GM18505 (cell line): ENCODE results near the gene ING3.

ENCODE experiments used
- ATAC-seq: cut with Tn5 transposase; IDR thresholded peaks from one replicate; pipeline ENCODE4 v1.9.1; 2021; ENCODE audit not compliant: unreplicated experiment
- POLR2A ChIP-seq: IDR thresholded peaks from 4 replicates; pipeline ENCODE4 v1.6.1; 2011; ENCODE audit warnings: borderline replicate concordance; ENCODE audit not compliant: insufficient read depth, insufficient read length; ENCODE audit errors: extremely low read depth

ING3 gene

GRCh38 chr7:120989257-120990220 lies 39.0 kb downstream of the ING3 start:
- no peak for TF ChIP-seq POLR2A

GRCh38 chr7:120990468-120991118 lies 40.0 kb downstream of the ING3 start:
- no peak for TF ChIP-seq POLR2A
- ATAC-seq: no peak

More at GRCh38 chr7:120989257-120990220, 39.0 kb downstream of the ING3 start:
- no peak for ATAC-seq

DNA sequence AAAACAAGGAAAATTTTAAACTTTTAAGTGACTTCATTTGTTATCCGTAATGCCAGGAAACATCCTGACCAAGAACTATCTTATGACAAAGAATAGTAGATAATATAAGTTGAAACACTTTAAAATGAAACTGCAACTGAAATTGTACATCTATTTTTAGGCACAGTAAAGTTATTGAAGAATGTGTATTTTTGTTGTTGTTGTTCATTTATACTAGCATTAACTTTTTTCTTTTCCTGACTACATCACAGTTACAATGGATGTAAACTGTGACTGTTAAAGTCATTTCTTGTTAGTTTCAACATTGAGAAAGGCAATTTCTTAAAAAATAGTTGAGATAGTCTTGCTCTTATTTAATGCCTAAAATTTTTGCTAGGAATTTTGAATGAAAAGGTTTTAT lies 40.6 kb downstream of the ING3 start:
- TF ChIP-seq POLR2A: no peak
- ATAC-seq: no peak

DNA sequence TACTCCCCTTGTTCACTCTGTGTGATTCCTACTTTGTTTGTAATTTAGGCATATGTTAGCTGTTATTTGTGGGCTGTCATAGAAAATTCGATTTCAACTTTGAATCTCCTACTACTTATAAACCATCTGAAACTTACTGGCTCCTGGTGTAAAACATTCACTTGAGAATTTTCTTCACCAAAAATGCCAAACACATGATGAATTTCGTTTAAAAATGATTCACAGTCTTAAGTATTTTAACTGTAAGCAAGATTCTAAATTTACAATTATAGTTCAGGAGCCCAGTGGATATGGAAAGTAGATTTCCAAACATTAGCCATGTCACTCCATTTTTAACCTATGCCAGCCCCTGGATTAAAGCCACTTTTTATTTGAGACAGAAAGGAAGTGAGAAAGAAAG lies 41.0 kb downstream of the ING3 start:
- no peak for ATAC-seq
- TF ChIP-seq POLR2A: no peak

DNA sequence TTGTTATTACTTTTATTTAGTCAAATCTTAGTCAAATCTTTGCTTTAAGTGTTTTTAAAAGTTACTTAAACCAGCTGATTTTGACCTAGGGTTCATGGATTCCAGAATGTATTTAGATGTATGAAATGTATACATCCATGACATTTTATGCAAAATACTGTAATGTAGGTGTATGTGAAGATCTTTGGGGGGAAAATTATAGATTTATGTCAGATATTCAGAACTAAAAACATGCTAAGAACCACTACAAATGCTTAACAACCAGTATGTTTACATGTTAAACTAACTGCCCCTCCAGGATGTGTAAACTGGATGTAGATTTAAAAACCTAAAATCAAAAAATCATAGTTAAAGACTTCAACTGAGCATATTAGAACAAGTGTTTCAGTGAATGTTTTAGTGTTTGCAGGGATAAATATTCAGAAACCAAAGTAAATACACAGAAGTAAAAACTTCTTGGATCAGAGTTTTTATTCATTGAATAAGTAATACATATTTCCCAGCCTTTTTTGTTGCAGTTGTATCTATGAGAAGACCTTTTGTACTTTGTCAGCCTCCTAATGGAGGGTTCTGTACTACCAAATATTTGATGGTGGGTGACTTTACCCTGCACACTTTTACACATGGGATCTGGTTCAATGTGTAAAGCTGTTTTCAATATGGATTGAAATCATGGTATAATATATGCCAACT lies 41.8 kb downstream of the ING3 start:
- no peak for ATAC-seq
- no peak for TF ChIP-seq POLR2A

GRCh38 chr7:120992965-120993494 lies 42.5 kb downstream of the ING3 start:
- no peak for TF ChIP-seq POLR2A
- no peak for ATAC-seq

DNA sequence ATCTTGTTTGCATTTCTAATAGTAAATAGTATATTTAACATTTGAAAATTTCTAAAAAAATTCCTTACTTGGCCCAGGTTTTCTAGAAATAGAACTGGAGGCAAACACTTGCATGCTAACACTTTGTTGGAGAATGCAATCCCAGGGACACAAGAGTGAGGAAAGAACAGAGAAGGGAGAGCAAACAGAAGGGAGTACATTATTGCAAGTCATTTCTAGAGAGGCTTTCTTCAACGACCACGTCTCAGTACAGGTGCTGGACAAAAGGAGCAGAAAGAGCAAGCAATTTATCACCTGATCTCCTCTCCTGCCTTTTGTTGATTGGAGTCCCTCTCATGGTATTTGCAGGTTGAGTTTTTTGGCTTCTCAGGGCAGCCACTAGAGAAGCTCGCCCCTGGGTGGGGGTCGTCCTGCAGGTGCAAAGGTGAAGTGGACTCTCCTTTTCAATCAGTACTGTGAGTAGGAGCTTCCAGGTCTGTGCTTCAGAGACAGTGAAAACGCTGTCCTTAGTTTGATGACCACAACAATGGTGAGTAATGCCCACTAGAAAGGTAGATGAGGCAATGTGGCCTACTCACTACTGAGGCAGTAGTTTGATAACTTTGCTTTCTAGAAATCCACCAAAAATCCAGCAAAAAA lies 43.1 kb downstream of the ING3 start:
- no peak for TF ChIP-seq POLR2A
- ATAC-seq: no peak

- ATAC-seq: no peak
- no peak for TF ChIP-seq POLR2A
Measured at GRCh38 chr7:120994512-120995410, 44.2 kb downstream of the ING3 start.

GRCh38 chr7:120995654-120996053 lies 45.1 kb downstream of the ING3 start:
- TF ChIP-seq POLR2A: no peak
- ATAC-seq: no peak

- no peak for TF ChIP-seq POLR2A
- ATAC-seq: peak; percentile 87
Measured at GRCh38 chr7:120996333-120996987, 45.9 kb downstream of the ING3 start.

DNA sequence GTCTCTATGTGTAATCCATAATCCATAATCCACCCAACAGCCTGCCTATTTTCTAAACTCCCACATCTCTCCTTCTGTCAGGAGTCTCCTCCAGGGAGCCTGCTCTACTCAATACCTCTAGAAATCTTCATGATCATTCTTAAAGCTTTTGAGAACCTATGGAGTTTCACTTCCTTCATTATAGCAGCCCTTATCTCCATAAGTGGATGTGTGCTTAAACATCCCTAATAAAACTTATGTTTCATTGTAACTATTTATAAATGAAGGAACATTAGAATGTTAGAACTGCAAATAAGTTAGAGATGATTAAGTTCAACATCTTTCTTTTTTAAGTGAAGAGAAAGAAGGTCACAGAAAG lies 46.4 kb downstream of the ING3 start:
- ATAC-seq: peak; percentile 42

More for the DNA sequence above, 46.4 kb downstream of the ING3 start:
- TF ChIP-seq POLR2A: no peak
